Heart right ventricle (tissue), 16 donors: ENCODE data around the gene NOS1AP. TPM values are rescaled to one million over a fixed set of nuclear protein-coding genes. Genes with fewer than 3 reads are reported as not detected.

Source experiments
- ATAC-seq, 8 donors: fragments of 200-7000 bp; cut with Tn5 transposase; one replicate each; pipeline ENCODE4 v1.9.1; 2020; ENCODE audit warnings: mild to moderate bottlenecking in 8 of 8, moderate library complexity in 8 of 8, moderate number of reproducible peaks in 1 of 8
- DNase-seq, 2 donors: peaks; one replicate each; pipeline ENCODE4 v3.0.0-alpha.2; 2020
- H3K27ac ChIP-seq, 10 donors: fragments of 200-600 bp; sonication (generic) in 2 of 10; one replicate each; pipeline versions ENCODE4 v1.5.0 to v1.8.0; 2020 to 2022; ENCODE audit warnings: mild to moderate bottlenecking in 3 of 10
- H3K27me3 ChIP-seq, 7 donors: fragments of 200-600 bp; one replicate each; pipeline ENCODE4 v1.8.0; 2021 to 2022; ENCODE audit warnings: mild to moderate bottlenecking in 2 of 7
- H3K36me3 ChIP-seq, 9 donors: fragments of 200-600 bp; sonication (generic) in 1 of 9; one replicate each; pipeline versions ENCODE4 v1.5.0 to v1.8.0; 2020 to 2022; ENCODE audit warnings: mild to moderate bottlenecking in 2 of 9
- H3K4me1 ChIP-seq, 9 donors: fragments of 200-600 bp; sonication (generic) in 1 of 9; one replicate each; pipeline versions ENCODE4 v1.5.0 to v1.8.0; 2020 to 2022; ENCODE audit warnings: mild to moderate bottlenecking in 4 of 9
- H3K4me3 ChIP-seq, 10 donors: fragments of 200-600 bp; sonication (generic) in 2 of 10; one replicate each; pipeline versions ENCODE4 v1.5.0 to v1.8.0; 2020 to 2022; ENCODE audit warnings: mild to moderate bottlenecking in 7 of 10, moderate library complexity in 2 of 10
- H3K9me3 ChIP-seq, 11 donors: fragments of 200-600 bp in 10 of 11; sonication (generic) in 2 of 11; one replicate each; pipeline versions ENCODE4 v1.5.0 to v1.8.0; 2013 to 2022; ENCODE audit warnings: mild to moderate bottlenecking in 2 of 11, control low read depth in 1 of 11, moderate library complexity in 1 of 11
- WGBS, 2 donors: extraction: QIAGEN DNeasy Blood & Tissue Kit; methylation state at CpG; one replicate each; pipeline ENCODE4 v1.1.7; 2013; ENCODE audit warnings: inconsistent platforms in 1 of 2; 5-methylcytosine and 5-hydroxymethylcytosine counted together
- intact Hi-C, 10 donors: fragments of 100-400 bp; cut with DNase I; formaldehyde crosslinking; loops; one replicate each; pipeline versions ENCODE4 v1.11.1 to v1.14.2; 2022
- polyA plus RNA-seq, 2 donors: library from polyadenylated mRNA; stranded (reverse); fragments of 200-250 nt; gene quantifications; one replicate each; pipeline ENCODE4 v1.2.3, GENCODE V29; 2013
- total RNA-seq, 10 donors: library from RNA; stranded (reverse); fragmentation: NEBNext Ultra II Directional in 3 of 10; extraction: Animal tissue kit (Norgen Biotek cat#: 25700) in 3 of 10; gene quantifications; one replicate each; pipeline versions ENCODE4 v1.2.1 to v1.2.4, GENCODE V29; 2021 to 2023
- TF ChIP-seq, protein P1 (sequence below), 9 donors: fragments of 200-600 bp; sonication (generic) in 2 of 9; IDR thresholded peaks; one replicate each; pipeline versions ENCODE4 v1.5.0 to v1.8.0; 2021 to 2022; ENCODE audit warnings: antibody characterized with exemption in 9 of 9, mild to moderate bottlenecking in 5 of 9, moderate library complexity in 1 of 9
- donor health status: Arrhythmogenic right ventricular cardiomyopathy.
- donor health status: ischemic (EF 13 %, LVEDD 7.1; RV severe dilation, severe dysfunction).
- donor health status: healthy with polysubstance abuse.
- donor health status: DM: no; HTN: yes; CAD: no.
- donor health status: DM: no; HTN: no; CAD: no.
- donor health status: ischemic (EF 25% LVEDD 6.9; RV normal size, moderate dysfunction).
- donor health status: ischemic (EF 25% LVEDD 5.7; RV mildly dilated, moderate dysfunction).
- donor health status: healthy.
- donor health status: DM: yes; HTN: yes; CAD: no.
- donor health status: Ischemic cardiomyopathy.
- donor health status: ischemic (EF 35%, LVEDD 5.7; RV mildly dilated, moderate dysfunction).
- donor health status: nonischemic (EF 11% LVEDD 7.7; RV severe dilation, severe dysfunction).
- donor health status: DM: yes; HTN: yes; CAD: no.
- donor health status: PGD.
- donor health status: ischemic (EF 29% LVEDD 5.4; RV normal size, mild dysfunction).
- donor health status: nonischemic (EF 23%, LVEDD 6.1; RV moderate dilation, normal function).

NOS1AP gene
- total and polyA plus RNA-seq, 12 donors, result 0.19 to 7.1 (median 4.6) TPM

DNA sequence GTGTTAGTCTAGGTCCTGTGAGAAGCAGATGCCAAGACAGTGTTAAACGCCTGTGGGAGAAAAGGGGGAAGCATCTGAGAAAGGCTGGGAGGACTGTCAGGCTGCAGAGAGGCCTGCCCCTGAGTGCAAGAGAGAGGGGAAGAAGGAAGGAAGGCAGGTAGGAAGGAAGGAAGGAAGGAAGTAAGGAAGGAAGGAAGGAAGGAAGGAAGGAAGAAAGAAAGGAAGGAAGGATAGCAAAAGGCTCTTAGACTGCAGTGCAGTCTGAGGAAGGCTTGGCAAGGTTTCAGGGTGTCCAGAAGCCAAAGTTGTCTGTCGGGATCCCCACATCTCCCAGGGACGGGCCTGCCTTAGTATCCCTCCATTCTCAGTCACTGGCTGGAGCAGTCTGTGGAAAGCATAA is 224.5 kb downstream of the NOS1AP start:
- TF ChIP-seq, protein P1, sequence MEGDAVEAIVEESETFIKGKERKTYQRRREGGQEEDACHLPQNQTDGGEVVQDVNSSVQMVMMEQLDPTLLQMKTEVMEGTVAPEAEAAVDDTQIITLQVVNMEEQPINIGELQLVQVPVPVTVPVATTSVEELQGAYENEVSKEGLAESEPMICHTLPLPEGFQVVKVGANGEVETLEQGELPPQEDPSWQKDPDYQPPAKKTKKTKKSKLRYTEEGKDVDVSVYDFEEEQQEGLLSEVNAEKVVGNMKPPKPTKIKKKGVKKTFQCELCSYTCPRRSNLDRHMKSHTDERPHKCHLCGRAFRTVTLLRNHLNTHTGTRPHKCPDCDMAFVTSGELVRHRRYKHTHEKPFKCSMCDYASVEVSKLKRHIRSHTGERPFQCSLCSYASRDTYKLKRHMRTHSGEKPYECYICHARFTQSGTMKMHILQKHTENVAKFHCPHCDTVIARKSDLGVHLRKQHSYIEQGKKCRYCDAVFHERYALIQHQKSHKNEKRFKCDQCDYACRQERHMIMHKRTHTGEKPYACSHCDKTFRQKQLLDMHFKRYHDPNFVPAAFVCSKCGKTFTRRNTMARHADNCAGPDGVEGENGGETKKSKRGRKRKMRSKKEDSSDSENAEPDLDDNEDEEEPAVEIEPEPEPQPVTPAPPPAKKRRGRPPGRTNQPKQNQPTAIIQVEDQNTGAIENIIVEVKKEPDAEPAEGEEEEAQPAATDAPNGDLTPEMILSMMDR (IDR thresholded peaks at IDR 0.05), result no peak
- peaks cover 0 to 6% (median 0%) of the 10 kb centered on the region in 9 donors for H3K4me1 ChIP-seq
- H3K4me3 ChIP-seq, result no peak overlapping the region
- H3K27ac ChIP-seq, result no peak overlapping the region
- no peaks in the 10 kb centered on the region for H3K36me3 ChIP-seq
- DNase-seq, result no peak
- H3K27me3 ChIP-seq, result no peaks in the 10 kb centered on the region
- H3K9me3 ChIP-seq, result no peaks in the 10 kb centered on the region
- no peak for ATAC-seq
- intact Hi-C loops, result loop anchor here in 1 of 10 donors (10.0 kb wide), 1 partner anchor 91 kb away; the partner anchor contains the start of gene C1orf226
- WGBS, 2 donors, result 78 to 79% methylated on average over 3 of the region's 3 CpGs

DNA sequence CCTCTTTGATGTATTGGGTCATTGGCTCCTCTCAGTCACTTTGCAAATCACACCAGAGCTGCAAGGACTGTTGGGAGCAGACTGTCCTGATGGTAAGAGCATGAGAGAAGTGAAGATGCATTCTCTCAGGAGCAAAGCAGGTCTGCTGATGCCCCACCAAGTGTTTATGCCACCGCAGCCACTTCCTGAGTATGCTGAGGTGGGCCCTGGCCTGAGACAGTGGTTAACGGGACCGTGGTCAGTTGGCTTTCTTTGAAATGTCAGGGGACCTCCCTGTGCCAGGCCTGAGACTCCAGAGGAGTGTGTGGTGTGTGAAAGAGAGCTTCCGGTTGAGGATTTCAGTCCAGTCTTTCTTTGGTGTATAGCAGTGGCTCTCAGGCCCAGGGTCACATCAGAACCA is 227.7 kb downstream of the NOS1AP start:
- H3K27me3 ChIP-seq, result no peaks in the 10 kb centered on the region
- DNase-seq (no peak), ATAC-seq (no peak)
- TF ChIP-seq, protein P1 (IDR thresholded peaks at IDR 0.05), result no peak
- intact Hi-C loops, result loop anchor here in 1 of 10 donors (10.0 kb wide), 1 partner anchor 88 kb away; the partner anchor contains the start of gene C1orf226
- H3K4me1 ChIP-seq, result peaks cover 0 to 6% (median 0%) of the 10 kb centered on the region in 9 donors
- H3K27ac ChIP-seq, result no peak overlapping the region
- H3K36me3 ChIP-seq, result no peaks in the 10 kb centered on the region
- WGBS, 2 donors, result 77 to 82% methylated on average over 4 of the region's 4 CpGs
- peaks cover 0 to 10% (median 0%) of the 10 kb centered on the region in 11 donors for H3K9me3 ChIP-seq
- H3K4me3 ChIP-seq, result no peak overlapping the region

- Histone ChIP-seq H3K27me3 (no peaks in the 10 kb centered on the region), H3K27ac (no peak overlapping the region), H3K36me3 (no peaks in the 10 kb centered on the region), H3K4me1 (no peaks in the 10 kb centered on the region), H3K4me3 (no peak overlapping the region), H3K9me3 (peaks cover 0 to 10% (median 0%) of the 10 kb centered on the region in 11 donors)
- ATAC-seq (no peak), DNase-seq (no peak)
- intact Hi-C loops, result loop anchor here in 1 of 10 donors (10.0 kb wide), 1 partner anchor 87 kb away; the partner anchor contains the start of gene C1orf226
- TF ChIP-seq, protein P1 (IDR thresholded peaks at IDR 0.05), result no peak
- 90 to 95% methylated on average over 2 of the region's 2 CpGs for WGBS, 2 donors
Observed at GRCh38 chr1:162298266-162298665, 228.8 kb downstream of the NOS1AP start.

- no peaks in the 10 kb centered on the region for H3K27me3 ChIP-seq
- TF ChIP-seq, protein P1 (IDR thresholded peaks at IDR 0.05), result no peak
- H3K9me3 ChIP-seq, result peaks cover 0 to 10% (median 0%) of the 10 kb centered on the region in 11 donors
- ATAC-seq (no peak), DNase-seq (no peak)
- H3K27ac ChIP-seq, result no peak overlapping the region
- intact Hi-C loops, result loop anchor here in 1 of 10 donors (10.0 kb wide), 1 partner anchor 86 kb away; the partner anchor contains the start of gene C1orf226
- no peaks in the 10 kb centered on the region for H3K4me1 ChIP-seq
- H3K36me3 ChIP-seq, result no peaks in the 10 kb centered on the region
- no peak overlapping the region for H3K4me3 ChIP-seq
Observed at GRCh38 chr1:162299018-162299417, 229.5 kb downstream of the NOS1AP start.
